GM12874 (cell line): ENCODE measurements around the gene PDGFB.
A peak's percentile ranks its signal among the peaks of the same experiment; 100 is the strongest.

Source experiments
- TF ChIP-seq, protein P1 (sequence below): IDR thresholded peaks from 2 replicates; pipeline ENCODE4 v1.5.1; 2011; ENCODE audit warnings: low read depth, mild to moderate bottlenecking, control low read depth, low read length, moderate library complexity; ENCODE audit not compliant: insufficient read depth

Gene PDGFB

DNA sequence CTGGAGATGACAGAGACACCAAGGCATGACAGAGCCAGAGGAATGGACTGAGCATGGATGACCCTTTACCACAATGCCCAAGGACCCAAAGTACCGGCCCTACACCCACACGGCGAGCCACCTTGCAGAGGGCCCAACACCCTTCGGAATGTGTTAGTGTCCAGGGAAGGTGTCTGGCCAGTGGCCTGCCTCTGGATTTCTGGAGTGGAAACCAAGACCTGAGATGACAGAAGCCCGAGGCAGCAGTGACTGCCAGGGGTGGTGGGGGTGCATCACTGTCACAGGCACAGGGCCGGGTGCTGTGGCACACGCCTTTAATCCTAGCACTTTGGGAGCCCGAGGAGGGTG lies 28.7 kb downstream of the PDGFB start:
- TF ChIP-seq, protein P1, sequence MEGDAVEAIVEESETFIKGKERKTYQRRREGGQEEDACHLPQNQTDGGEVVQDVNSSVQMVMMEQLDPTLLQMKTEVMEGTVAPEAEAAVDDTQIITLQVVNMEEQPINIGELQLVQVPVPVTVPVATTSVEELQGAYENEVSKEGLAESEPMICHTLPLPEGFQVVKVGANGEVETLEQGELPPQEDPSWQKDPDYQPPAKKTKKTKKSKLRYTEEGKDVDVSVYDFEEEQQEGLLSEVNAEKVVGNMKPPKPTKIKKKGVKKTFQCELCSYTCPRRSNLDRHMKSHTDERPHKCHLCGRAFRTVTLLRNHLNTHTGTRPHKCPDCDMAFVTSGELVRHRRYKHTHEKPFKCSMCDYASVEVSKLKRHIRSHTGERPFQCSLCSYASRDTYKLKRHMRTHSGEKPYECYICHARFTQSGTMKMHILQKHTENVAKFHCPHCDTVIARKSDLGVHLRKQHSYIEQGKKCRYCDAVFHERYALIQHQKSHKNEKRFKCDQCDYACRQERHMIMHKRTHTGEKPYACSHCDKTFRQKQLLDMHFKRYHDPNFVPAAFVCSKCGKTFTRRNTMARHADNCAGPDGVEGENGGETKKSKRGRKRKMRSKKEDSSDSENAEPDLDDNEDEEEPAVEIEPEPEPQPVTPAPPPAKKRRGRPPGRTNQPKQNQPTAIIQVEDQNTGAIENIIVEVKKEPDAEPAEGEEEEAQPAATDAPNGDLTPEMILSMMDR, result no peak

DNA sequence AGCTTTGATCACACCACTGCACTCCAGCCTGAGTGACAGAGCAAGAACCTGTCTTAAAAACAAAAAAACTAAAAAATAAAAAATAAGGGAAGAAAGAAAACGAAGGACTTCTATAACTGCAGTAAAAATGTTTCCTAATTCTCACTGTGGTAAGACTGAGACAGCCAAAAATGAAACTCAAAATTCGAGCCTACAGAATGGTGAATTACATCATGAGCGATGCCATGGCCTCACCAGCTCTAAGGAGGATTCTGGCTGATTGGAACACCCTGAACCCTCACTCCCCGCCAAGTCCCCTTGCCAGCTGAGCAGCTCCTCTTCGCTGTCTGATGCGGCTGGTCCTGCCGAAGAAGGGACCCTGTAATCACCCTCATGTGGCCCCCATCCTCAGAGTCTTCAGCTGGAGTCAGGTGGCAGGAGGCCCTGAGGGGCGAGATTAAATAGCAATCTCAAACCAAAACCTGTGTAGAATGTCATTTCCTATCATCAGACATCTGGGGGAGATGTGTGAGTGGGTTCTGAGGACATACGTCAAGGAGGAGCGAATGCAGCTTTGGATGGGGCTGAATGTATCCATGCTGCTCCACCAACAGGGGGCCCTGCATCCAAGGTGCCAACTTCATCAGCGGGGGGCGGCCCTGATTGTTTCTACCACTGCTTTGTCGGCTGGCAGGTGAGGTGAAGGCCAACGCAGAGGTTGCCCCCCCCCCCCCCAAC lies 29.2 kb downstream of the PDGFB start:
- TF ChIP-seq, protein P1, result peak; percentile 61

- TF ChIP-seq, protein P1, result no peak
Observed at GRCh38 chr22:39215070-39215396, 29.7 kb downstream of the PDGFB start.

DNA sequence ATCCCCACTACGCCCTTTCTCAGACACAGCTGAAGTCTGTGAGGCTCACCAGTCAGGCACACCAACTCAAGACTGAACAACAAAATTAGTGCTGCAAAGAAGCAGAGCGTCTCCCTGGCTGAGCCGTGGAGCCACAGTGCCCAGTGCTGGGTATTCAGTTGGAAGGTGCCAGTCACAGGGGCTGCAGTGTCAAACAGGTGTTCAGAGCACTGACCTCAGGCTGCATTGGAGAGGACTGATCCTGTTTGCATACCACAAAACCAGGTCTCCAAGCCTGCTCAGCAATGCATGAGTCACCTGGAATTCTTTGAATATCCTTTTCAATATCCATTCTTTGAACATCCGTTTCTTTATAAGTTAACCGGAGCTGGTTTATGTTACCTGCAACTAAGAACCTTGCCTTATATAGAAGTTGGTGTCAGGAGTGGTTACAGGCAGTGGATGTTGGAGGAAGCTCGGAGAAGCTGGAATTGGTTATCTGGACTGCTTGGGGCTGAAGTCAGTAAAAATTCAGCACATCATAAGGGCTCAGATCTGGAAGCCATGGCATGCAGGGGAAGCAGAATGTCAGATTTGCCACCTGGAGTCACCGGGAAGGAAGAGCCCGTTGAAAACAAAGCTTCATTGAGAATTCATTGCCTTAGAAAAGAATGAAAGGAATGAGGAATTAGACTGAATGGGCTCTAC lies 30.3 kb downstream of the PDGFB start:
- TF ChIP-seq, protein P1, result no peak

DNA sequence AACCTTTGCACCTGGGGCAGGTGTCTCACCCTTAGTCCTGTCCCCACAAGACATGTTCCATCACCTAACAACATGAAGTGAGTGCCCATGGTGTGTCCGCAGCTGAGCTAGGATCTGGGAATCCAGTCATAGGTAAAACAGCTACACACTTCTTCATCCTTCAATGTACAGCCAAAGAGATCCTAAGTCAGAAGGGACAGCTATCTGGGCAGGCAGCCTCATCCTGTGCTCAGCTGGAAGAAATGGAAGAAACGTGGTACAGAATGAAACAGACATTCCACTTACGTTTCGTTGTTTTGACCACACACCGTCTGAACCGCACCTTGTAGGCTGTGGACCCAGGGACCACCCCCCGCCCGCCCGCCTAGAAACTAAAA lies 30.8 kb downstream of the PDGFB start:
- TF ChIP-seq, protein P1, result no peak

- TF ChIP-seq, protein P1, result no peak
Observed at GRCh38 chr22:39212721-39213376, 31.9 kb downstream of the PDGFB start.

GRCh38 chr22:39209756-39210155 lies 35.0 kb downstream of the PDGFB start:
- TF ChIP-seq, protein P1, result no peak
